HG02642 (cell line): Measurements from ENCODE around the gene LGALS8.
"Not testable (repeated sequence)": the region's sequence is repeated elsewhere in the genome, so short reads cannot be mapped to it uniquely, and the experiment has no call there.

Source experiments
- ATAC-seq: cut with Tn5 transposase; IDR thresholded peaks from one replicate; pipeline ENCODE4 v1.9.1; 2021; ENCODE audit warnings: mild to moderate bottlenecking; ENCODE audit not compliant: unreplicated experiment, poor library complexity

Gene LGALS8

DNA sequence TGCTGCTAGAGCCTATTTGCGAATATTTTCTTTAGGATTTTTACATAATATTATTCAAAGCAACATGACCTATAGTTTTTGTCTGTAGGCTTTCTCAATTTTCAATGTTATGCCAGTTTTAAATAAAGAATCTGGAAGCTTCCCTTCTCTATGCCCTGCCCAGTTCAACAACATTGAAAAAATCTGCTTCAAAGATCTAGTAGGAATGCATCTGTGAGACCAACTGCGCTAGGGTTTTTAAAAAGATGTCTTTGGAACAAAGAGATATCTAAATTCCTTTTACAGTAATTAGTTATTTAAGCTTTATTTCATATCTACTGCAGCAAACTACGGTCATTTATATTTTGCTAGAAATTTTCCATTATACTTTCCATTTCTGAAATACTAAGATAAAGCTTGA lies 54.9 kb downstream of the LGALS8 start:
- ATAC-seq, result no peak

DNA sequence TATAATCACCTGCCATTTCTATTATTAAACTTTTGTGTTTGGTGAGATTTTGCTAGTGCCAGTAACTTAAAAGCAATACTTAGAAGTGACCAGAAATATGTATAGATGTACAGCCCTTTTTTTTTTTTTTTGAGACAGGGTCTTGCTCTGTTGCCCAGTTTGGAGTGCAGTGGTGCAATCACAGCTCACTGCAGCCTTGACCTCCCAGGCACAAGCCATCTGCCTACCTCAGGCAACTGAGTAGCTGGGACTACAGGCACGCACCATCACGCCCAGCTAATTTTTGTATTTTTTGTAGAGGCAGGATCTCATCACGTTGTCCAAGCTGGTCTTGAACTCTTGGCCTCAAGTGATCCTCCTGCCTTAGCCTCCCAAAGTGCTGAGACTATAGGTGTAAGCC lies 56.6 kb downstream of the LGALS8 start:
- not testable (repeated sequence) for ATAC-seq

GRCh38 chr1:236581528-236581927 lies 57.7 kb downstream of the LGALS8 start:
- ATAC-seq, result no peak

- ATAC-seq, result no peak
These were observed 65.7 kb downstream of the LGALS8 start for GRCh38 chr1:236589531-236589930.

DNA sequence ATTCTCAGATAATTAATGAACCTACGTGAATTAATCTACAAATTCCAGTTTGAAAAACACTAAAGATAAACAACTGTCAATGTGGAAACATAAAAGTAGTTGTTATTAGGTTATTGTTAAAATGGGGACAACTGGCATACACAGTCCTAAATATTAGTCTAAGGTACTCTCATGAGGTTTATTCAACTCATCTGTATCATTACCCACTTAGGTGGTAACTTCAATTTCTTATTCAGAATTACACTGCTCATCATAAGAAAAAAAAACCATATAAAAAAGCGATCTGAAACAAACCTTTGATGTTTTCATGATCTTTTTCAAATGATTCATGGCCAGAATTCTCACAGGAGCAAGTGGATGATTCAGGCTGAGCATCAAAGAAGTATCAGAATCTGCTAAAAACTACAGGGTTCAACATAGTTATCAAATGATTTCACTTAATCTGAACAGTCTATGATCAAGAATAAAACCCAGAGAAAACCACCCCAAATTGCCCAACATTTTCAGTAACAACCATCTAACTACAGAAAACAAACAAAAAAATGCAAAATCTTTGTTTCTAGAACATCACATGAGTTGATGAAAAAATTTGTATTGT lies 66.9 kb downstream of the LGALS8 start:
- ATAC-seq, result no peak

GRCh38 chr1:236602171-236602570 lies 78.4 kb downstream of the LGALS8 start:
- ATAC-seq, result no peak
